Mesendoderm (in vitro differentiated cells): Measurements from ENCODE around the gene ALDH9A1. TPM values are rescaled to one million over a fixed set of nuclear protein-coding genes. Genes with fewer than 3 reads are reported as not detected.
"Not testable (repeated sequence)": the region's sequence is repeated elsewhere in the genome, so short reads cannot be mapped to it uniquely, and the experiment has no call there.

Experiments used
- DNase-seq: peaks from one replicate; pipeline ENCODE4 v3.0.0; 2013
- H2AK5ac ChIP-seq: 2 replicates; pipeline ENCODE4 v1.6.1; 2013; ENCODE audit warnings: low read length, inconsistent platforms
- H2BK120ac ChIP-seq: 2 replicates; pipeline ENCODE4 v1.6.1; 2013; ENCODE audit warnings: low read depth, mild to moderate bottlenecking, low read length, moderate library complexity, mixed read lengths
- H2BK15ac ChIP-seq: replicated peaks from 2 replicates; pipeline ENCODE4 v1.6.1; 2013; ENCODE audit warnings: low read depth, mild to moderate bottlenecking, moderate library complexity
- H2BK5ac ChIP-seq: 2 replicates; pipeline ENCODE4 v1.6.1; 2013; ENCODE audit warnings: low read length, inconsistent platforms
- H3K18ac ChIP-seq: 2 replicates; pipeline ENCODE4 v1.6.1; 2013; ENCODE audit warnings: mild to moderate bottlenecking, low read length, mixed read lengths
- H3K23ac ChIP-seq: one replicate; pipeline ENCODE4 v1.6.1; 2013; ENCODE audit warnings: low read length
- H3K27ac ChIP-seq: 2 replicates; pipeline ENCODE4 v1.5.1; 2013; ENCODE audit warnings: low read depth, mild to moderate bottlenecking, inconsistent platforms, low read length, moderate library complexity
- H3K27me3 ChIP-seq: 2 replicates; pipeline ENCODE4 v1.6.1; 2013; ENCODE audit warnings: low read length, control low read depth, mild to moderate bottlenecking, inconsistent platforms; ENCODE audit not compliant: insufficient read depth, poor library complexity
- H3K36me3 ChIP-seq: 2 replicates; pipeline ENCODE4 v1.6.1; 2013; ENCODE audit warnings: low read length, inconsistent platforms; ENCODE audit not compliant: control insufficient read depth, insufficient read depth
- H3K4ac ChIP-seq: one replicate; pipeline ENCODE4 v1.6.1; 2013; ENCODE audit warnings: low read depth, mild to moderate bottlenecking, low read length, moderate library complexity
- H3K4me1 ChIP-seq: 2 replicates; pipeline ENCODE4 v1.6.1; 2013; ENCODE audit warnings: low read depth, low read length, inconsistent platforms; ENCODE audit not compliant: control insufficient read depth
- H3K4me2 ChIP-seq: 2 replicates; pipeline ENCODE4 v1.6.1; 2013; ENCODE audit warnings: low read length
- H3K4me3 ChIP-seq: 2 replicates; pipeline ENCODE4 v1.5.1; 2013; ENCODE audit warnings: mild to moderate bottlenecking, low read length
- H3K56ac ChIP-seq: one replicate; pipeline ENCODE4 v1.6.1; 2013; ENCODE audit warnings: low read length
- H3K79me1 ChIP-seq: 2 replicates; pipeline ENCODE4 v1.6.1; 2013; ENCODE audit warnings: low read length, inconsistent platforms
- H3K79me2 ChIP-seq: 2 replicates; pipeline ENCODE4 v1.6.1; 2013; ENCODE audit warnings: mild to moderate bottlenecking, low read length; ENCODE audit not compliant: control insufficient read depth, insufficient read depth
- H3K9ac ChIP-seq: 2 replicates; pipeline ENCODE4 v1.6.1; 2013; ENCODE audit warnings: low read length, inconsistent platforms
- H4K5ac ChIP-seq: one replicate; pipeline ENCODE4 v1.6.1; 2013; ENCODE audit warnings: low read length
- H4K8ac ChIP-seq: one replicate; pipeline ENCODE4 v1.6.1; 2013; ENCODE audit warnings: low read depth, mild to moderate bottlenecking, control low read depth, low read length, moderate library complexity
- WGBS: extraction: QIAGEN DNeasy Blood & Tissue Kit; methylation state at CpG from one replicate; pipeline ENCODE4 v1.1.7; 2013; ENCODE audit warnings: low lambda C conversion rate, missing lambda C conversion rate; ENCODE audit not compliant: insufficient coverage; ENCODE audit errors: extremely low coverage; 5-methylcytosine and 5-hydroxymethylcytosine counted together
- polyA plus RNA-seq, 2 experiments: library from polyadenylated mRNA; stranded (reverse); fragments of 200-250 nt; gene quantifications; one replicate each; pipeline ENCODE4 v1.2.3, GENCODE V29; 2013

Gene ALDH9A1
- 42.1 TPM for polyA plus RNA-seq (2013, experiment 1 of 2)
- 42.3 TPM for polyA plus RNA-seq (2013, experiment 2 of 2)

GRCh38 chr1:165697881-165698760, at the start of gene ALDH9A1:
ALDH9A1 (minus strand) TSS chr1:165698562; CDS start chr1:165698558, 4 bp downstream.
- no peak within 1 kb of the TSS for H2BK15ac ChIP-seq
- WGBS, result no CpG with 5 or more reads among the region's 65 CpGs
- no peak within 1 kb of the TSS for H3K23ac ChIP-seq
- no peaks in the 10 kb centered on the region for H3K36me3 ChIP-seq
- H3K4me2 ChIP-seq, result peak within 1 kb of the TSS; percentile 29
- no peak within 1 kb of the TSS for H2BK5ac ChIP-seq
- peak within 1 kb of the TSS; percentile 32 for H3K27ac ChIP-seq
- no peaks in the 10 kb centered on the region for H3K79me1 ChIP-seq
- peak within 1 kb of the TSS; percentile 5 for H3K4ac ChIP-seq
- H3K79me2 ChIP-seq, result peaks cover 7% of the 10 kb centered on the region
- no peak within 1 kb of the TSS for H2AK5ac ChIP-seq
- H4K5ac ChIP-seq, result no peak within 1 kb of the TSS
- peak within 1 kb of the TSS; percentile 88 for H3K56ac ChIP-seq
- H3K4me1 ChIP-seq, result no peaks in the 10 kb centered on the region
- H4K8ac ChIP-seq, result no peak within 1 kb of the TSS
- H3K9ac ChIP-seq, result peak within 1 kb of the TSS; percentile 72
- H3K4me3 ChIP-seq, result peak within 1 kb of the TSS; percentile 63
- no peaks in the 10 kb centered on the region for H3K27me3 ChIP-seq
- no peak within 1 kb of the TSS for H2BK120ac ChIP-seq
- DNase-seq, result peak; percentile 93
- peak within 1 kb of the TSS; percentile 76 for H3K18ac ChIP-seq

- Histone ChIP-seq H3K4me1 (no peaks in the 10 kb centered on the region), H4K5ac (no peak overlapping the region), H3K23ac (no peak overlapping the region), H3K9ac (no peak overlapping the region), H3K4ac (no peak overlapping the region), H3K4me3 (no peak overlapping the region), H3K27ac (no peak overlapping the region), H3K18ac (no peak overlapping the region), H2AK5ac (no peak overlapping the region), H4K8ac (no peak overlapping the region), H3K56ac (no peak overlapping the region), H3K27me3 (no peaks in the 10 kb centered on the region), H3K36me3 (no peaks in the 10 kb centered on the region), H3K79me1 (no peaks in the 10 kb centered on the region), H2BK5ac (no peak overlapping the region), H3K79me2 (no peaks in the 10 kb centered on the region), H3K4me2 (no peak overlapping the region), H2BK15ac (no peak overlapping the region), H2BK120ac (no peak overlapping the region)
- peak; percentile 26 for DNase-seq
- WGBS, result no CpG with 5 or more reads among the region's 9 CpGs
These were observed 49.5 kb upstream of the ALDH9A1 start for GRCh38 chr1:165747632-165748447.

- H3K79me2 ChIP-seq, H2BK15ac ChIP-seq, H3K56ac ChIP-seq, H3K27me3 ChIP-seq, H3K36me3 ChIP-seq, H3K4me3 ChIP-seq, H4K8ac ChIP-seq, H3K4me1 ChIP-seq, H3K23ac ChIP-seq, H3K4ac ChIP-seq, H3K4me2 ChIP-seq, H4K5ac ChIP-seq, H3K79me1 ChIP-seq, DNase-seq, H2AK5ac ChIP-seq, H2BK120ac ChIP-seq, H2BK5ac ChIP-seq, H3K9ac ChIP-seq, H3K18ac ChIP-seq, H3K27ac ChIP-seq: not testable (repeated sequence)
- whole genome bisulfite sequencing, result no CpG with 5 or more reads among the region's 1 CpG
These were observed 46.6 kb upstream of the ALDH9A1 start for GRCh38 chr1:165744913-165745312.

- H3K4ac ChIP-seq, result no peak overlapping the region
- no peak overlapping the region for H2BK120ac ChIP-seq
- no peak overlapping the region for H3K56ac ChIP-seq
- H4K5ac ChIP-seq, result no peak overlapping the region
- H3K23ac ChIP-seq, result no peak overlapping the region
- no CpG with 5 or more reads among the region's 8 CpGs for whole genome bisulfite sequencing
- no peaks in the 10 kb centered on the region for H3K27me3 ChIP-seq
- no peaks in the 10 kb centered on the region for H3K79me2 ChIP-seq
- no peak overlapping the region for H2AK5ac ChIP-seq
- no peak overlapping the region for H3K4me3 ChIP-seq
- H2BK15ac ChIP-seq, result no peak overlapping the region
- no peaks in the 10 kb centered on the region for H3K79me1 ChIP-seq
- H3K27ac ChIP-seq, result no peak overlapping the region
- H3K9ac ChIP-seq, result no peak overlapping the region
- no peak for DNase-seq
- no peaks in the 10 kb centered on the region for H3K4me1 ChIP-seq
- H3K18ac ChIP-seq, result no peak overlapping the region
- H3K36me3 ChIP-seq, result no peaks in the 10 kb centered on the region
- no peak overlapping the region for H2BK5ac ChIP-seq
- no peak overlapping the region for H4K8ac ChIP-seq
- H3K4me2 ChIP-seq, result no peak overlapping the region
These were observed 43.8 kb upstream of the ALDH9A1 start for GRCh38 chr1:165742194-165742593.

GRCh38 chr1:165738794-165739193, 40.4 kb upstream of the ALDH9A1 start:
- no peaks in the 10 kb centered on the region for H3K36me3 ChIP-seq
- H2BK5ac ChIP-seq, result no peak overlapping the region
- H4K5ac ChIP-seq, result no peak overlapping the region
- H3K79me2 ChIP-seq, result no peaks in the 10 kb centered on the region
- H3K27ac ChIP-seq, result no peak overlapping the region
- H2BK15ac ChIP-seq, result no peak overlapping the region
- no peak overlapping the region for H3K56ac ChIP-seq
- no peak overlapping the region for H2AK5ac ChIP-seq
- no peak overlapping the region for H2BK120ac ChIP-seq
- no peaks in the 10 kb centered on the region for H3K27me3 ChIP-seq
- H3K79me1 ChIP-seq, result no peaks in the 10 kb centered on the region
- no CpG with 5 or more reads among the region's 1 CpG for WGBS
- no peak overlapping the region for H4K8ac ChIP-seq
- no peak overlapping the region for H3K4me2 ChIP-seq
- no peak overlapping the region for H3K4ac ChIP-seq
- DNase-seq, result no peak
- no peak overlapping the region for H3K4me3 ChIP-seq
- no peak overlapping the region for H3K23ac ChIP-seq
- H3K4me1 ChIP-seq, result no peaks in the 10 kb centered on the region
- H3K9ac ChIP-seq, result no peak overlapping the region
- H3K18ac ChIP-seq, result no peak overlapping the region
